Measurements from ENCODE around the gene IL22RA2. TPM values are rescaled to one million over a fixed set of nuclear protein-coding genes. Genes with fewer than 3 reads are reported as not detected.

Gene IL22RA2
- polyA plus RNA-seq, 4 donors = not detected

DNA sequence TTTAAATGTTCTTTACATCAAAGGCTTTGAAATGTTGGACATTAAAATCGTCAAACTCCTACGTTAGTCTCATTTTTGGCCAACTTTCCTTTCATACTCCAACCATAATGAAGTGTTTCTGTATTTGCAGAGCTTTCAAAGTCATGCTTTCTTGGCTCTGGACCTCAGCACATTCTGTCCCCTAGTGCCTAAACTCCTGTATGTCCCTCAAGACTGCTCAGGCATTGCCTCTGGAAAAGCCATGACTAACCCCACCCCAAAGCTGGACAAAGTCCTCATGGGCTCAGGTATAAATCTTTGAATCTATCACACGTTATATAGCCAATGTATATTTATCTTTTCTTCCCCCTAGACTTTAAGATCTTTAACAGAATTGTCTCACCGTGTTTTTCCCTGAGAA is 26.8 kb upstream of the IL22RA2 start:
- DNase-seq (ENCODE audit: low read depth in 4 of 4, low spot score in 3 of 4) = no peak

DNA sequence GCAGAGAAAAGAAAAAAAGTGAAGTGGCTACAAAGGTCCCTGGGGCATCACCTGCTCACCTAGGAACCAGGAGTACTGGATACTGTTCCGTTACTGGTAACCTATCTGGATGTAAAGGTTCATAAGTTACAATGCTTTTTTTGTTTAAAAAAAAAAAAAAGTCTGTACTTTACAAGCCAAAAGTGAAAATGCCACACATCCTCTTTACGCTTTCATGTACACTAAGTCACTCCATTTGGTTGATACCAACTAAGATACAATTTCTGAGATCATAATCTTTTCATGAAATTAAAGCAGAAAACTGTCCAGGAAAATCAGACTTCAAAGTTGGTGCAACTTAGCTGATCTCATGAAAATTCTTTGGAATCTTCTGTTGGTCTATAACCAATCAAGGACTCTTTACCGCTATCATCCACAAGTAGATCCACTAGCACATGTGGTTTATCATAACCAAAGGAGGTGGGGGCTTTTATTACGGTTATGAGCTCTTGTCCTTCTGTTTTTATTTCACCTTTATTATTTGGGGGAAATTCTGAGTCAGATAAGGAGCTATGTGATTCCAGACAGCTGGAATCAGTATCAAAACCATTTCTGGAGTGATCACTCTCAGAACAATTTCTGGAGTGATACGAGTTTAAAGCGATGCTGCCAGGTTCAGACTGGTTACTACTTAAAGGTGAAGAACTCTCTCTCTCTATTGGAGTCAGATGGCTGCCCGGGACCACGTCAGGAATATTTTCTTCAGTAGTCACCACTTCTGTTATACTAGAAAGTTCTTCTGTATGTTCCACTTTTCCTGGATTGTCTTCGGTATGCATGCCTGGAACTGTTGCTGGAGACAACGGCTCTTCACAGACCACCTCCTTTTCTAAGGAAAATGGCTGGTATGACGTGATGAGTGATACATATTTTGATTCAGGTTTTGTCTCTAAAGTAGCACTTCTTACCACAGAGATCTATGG is 24.5 kb upstream of the IL22RA2 start:
- no peak for DNase-seq (ENCODE audit: low read depth in 4 of 4, low spot score in 3 of 4)

DNA sequence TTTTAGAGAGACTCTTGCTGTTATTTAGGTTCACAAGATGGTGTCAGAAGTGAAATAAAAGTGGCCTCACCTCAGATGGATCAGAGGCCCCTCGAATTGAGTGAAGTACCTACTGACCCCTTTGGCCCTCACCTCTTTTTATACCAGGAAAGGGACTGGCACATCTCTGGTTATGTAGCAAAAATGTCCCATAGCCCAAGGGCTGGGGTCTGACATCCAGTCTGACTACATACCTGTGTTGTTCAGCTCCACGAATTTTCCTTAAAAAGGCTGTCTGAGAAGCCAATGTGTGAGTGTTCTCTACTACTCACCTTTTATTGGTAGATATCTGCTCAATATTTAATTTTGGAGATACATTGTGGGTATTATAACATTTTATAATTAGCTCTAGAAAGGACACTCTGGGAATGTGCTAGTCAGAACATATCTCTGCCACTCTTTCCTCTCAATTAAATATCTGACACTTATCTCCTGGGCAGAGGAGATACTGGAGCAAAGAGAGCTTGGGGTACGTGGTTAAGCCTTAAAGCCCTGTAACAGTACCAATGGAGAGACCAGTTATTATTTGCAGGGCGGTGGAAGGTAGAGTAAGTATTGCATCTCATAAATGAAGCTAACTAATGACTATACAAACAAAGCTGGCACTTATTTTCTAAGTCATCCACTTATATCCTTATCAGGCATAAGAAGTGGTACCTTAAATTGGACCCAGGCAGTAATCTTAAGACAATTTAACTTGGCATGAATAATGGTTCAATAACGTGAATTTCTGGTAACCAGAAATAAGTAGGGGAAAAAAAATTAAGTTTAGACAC is 20.0 kb upstream of the IL22RA2 start:
- no peak for DNase-seq (ENCODE audit: low read depth in 4 of 4, low spot score in 3 of 4)

DNA sequence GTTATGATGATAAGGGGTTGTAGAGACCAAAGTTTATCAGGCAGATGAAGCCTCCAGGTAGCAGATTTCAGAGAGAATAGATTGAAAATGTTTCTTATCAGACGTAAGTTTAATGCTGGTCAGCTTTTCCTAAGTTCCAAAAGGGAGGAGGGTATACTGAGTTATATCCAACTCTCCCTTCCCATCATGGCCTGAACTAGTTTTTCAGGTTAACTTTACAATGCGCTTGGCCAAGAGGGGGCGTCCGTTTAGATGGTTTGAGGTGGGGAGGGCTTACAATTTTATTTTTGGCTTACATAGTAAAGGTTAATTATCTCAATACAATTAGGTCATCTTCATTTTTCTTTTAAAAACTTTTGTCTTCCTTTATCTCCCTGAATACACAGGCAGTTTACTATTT is 19.4 kb upstream of the IL22RA2 start:
- no peak for DNase-seq (ENCODE audit: low read depth in 4 of 4, low spot score in 3 of 4)

DNA sequence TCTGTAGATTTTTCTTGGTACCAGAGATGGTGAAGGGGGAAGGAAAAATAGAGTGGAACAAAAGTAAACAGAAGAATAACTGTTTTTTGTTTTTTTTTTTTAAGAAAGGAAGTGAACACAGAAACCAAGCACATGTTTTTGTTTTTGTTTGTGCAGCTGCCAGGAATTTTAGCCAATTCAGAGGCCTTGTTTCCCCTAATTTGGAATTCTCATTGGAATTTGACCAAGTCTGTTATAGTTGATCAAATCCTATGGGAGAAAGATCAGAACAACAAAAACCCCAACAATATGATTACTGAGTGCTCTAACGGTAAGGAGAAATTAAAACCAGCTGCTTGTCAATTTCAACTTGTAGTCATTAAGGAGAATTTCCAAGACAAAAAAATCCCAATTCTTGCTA is 18.2 kb upstream of the IL22RA2 start:
- DNase-seq (ENCODE audit: low read depth in 4 of 4, low spot score in 3 of 4) = peak in 1 of 4 donors; percentile 6

DNA sequence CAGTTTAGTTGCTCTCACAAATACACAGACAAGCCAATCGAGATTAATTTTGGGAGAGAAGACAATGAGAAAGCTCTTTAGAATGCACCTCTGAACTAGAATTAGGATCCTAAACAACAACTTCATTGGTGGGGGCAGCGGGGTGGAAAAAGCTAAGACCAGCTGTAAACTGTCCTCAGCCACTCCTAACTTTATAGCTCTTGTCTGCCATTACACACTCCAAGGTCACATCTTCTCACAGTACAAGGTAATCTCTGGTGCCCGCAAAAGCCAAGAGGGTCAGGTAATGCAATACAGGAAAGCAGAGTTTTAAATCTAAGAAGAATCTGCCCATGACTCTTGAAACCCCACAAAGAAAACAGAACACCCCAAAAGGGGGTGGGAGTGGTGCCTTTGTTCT is 17.8 kb upstream of the IL22RA2 start:
- no peak for DNase-seq (ENCODE audit: low read depth in 4 of 4, low spot score in 3 of 4)

DNA sequence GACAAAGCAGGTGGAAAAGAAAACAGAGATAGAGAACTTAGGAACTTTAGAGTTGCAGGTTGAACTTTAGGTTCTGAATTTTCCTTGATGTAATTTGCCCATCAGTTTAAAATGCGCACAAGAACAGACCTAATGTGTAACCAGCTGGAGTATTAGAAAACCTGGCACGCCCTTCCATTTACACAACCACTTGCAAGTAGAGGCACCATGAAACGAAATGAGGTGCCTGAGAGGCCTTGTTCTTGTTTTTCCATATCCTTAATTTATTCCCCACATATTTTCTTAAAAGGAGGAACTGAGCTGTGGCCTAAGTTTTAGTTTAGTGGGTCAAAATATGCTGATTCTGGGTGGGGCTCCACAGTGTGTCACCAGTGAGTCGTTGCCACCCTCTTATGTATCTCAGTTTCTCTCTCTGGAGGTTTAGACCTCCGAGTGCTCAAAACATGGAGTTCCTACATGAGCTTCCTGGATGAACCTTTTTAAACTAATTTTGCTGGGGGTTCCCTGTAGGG is 17.2 kb upstream of the IL22RA2 start:
- no peak for DNase-seq (ENCODE audit: low read depth in 4 of 4, low spot score in 3 of 4)

DNA sequence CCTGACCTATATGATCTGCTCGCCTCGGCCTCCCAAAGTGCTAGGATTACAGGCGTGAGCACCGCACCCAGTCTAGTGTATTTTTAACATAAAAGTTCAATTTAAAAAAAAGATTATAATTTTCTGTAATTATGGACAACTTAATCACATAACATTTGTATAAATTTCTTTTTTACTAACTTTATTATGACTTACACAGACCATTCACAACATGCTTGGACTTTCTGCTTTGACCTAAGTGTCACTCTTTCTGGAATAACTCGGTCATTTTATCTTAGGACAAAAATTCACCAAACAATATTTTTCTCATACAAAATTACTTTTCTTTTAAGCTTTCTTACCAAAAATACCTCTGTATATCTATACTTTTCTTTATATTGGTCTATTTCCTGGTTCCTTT is 15.4 kb upstream of the IL22RA2 start:
- DNase-seq (ENCODE audit: low read depth in 4 of 4, low spot score in 3 of 4) = no peak

DNA sequence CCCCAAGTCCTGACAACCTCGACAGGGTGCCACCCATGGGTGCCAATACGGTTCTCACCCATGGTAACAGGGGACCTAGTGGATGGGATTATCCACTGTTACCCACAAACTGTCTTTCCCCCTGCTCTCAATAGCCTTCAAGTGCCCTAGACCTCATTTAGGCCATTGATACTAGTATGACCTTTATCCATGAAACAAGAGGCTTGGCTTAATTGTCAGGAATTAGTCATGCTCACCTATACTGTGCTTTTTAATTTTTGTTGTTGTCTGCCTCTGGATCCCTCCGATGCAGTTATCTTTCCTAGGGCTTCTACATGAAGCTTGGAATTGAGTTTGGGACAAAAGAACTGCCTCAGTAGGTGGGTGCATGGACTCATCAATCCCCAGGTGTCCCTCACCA is 11.8 kb upstream of the IL22RA2 start:
- DNase-seq (ENCODE audit: low read depth in 4 of 4, low spot score in 3 of 4) = no peak

DNA sequence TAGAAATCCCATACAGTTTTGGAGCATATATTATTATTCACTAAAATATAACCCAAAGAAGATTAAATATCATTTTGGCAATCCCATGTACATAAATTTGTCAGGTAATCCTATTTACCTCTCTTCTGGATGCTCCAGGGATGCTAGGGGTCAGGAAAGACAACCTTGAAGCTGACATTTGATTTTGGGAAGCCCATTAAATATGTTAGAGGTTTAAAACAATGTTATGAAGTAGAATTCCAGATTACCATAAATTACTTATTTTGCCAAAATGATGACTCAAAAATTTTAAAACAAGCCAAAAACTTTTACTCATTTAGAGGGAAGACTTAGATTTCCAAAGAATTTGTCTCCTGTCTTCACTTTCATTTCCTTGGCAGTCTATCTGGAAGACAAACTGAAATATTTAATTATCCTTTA is 9.2 kb upstream of the IL22RA2 start:
- no peak for DNase-seq (ENCODE audit: low read depth in 4 of 4, low spot score in 3 of 4)

DNA sequence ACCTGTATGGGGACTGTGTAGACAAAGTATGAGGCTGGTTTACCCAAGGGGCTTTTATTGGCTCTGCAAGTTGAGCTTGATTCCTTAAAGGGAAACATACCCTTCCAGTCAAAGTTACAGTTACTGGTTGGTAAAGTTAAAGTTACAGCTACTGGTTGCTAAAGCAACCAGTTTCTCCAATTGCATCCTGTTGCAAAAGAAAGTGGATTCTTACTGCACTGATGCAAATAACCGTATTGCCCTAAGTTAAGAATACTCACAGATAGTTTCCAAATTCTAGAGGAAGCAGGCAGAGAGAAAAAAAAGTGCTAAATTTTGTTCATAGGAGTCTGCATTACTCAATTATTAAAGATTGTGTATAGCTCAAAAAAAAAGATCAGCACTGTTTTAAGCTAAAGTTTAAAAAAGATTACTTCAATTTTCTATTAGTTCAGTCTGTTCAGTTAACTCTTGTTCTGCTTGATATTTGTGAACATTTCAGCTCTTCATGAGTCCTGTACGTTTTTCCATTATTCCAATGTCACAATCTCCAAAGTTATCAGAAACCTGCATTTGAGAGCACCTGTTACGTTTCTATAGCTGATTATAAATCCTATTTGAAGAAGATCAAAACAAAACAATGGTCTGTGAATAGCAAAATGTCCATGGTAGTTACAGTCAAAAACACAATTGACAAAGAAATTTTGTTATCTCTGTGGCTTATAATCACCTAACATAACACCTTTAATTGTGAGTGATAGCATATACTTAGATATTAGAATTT is 8.6 kb upstream of the IL22RA2 start:
- no peak for DNase-seq (ENCODE audit: low read depth in 4 of 4, low spot score in 3 of 4)

DNA sequence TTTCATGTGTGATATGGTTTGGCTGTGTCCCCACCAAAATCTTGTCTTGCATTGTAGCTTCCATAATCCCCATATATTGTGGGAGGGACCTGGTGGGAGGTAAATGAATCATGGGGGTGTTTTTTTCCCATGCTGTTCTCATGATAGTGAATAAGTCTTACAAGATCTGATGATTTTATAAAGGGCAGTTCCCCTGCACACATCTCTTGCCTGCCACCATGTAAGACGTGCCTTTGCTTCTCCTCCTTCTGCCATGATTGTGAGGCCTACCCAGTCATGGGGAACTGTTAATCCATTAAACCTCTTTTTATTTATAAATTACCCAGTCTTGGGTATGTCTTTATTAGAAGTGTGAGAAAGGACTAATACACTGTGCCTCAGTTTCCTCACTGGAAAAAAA is 4.2 kb upstream of the IL22RA2 start:
- no peak for DNase-seq (ENCODE audit: low read depth in 4 of 4, low spot score in 3 of 4)

DNA sequence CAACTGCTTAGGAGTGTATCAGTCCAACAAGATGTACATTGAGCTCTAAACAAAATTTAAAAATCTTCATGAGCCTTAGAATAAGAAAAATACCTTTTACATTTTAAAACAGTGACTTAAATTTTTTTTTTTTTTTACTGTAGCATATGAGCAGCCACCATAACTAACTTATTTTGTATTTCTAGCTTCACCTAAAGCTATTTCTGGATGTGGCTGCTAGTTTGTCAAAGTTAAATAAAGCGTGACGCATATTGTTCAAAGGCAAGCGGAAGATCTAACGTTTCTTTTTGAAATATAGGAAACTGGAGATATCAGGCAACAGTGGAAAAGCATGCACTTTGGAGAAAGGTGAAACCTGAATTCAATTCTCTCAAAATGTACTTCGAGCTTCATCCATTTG is 3.3 kb upstream of the IL22RA2 start:
- no peak for DNase-seq (ENCODE audit: low read depth in 4 of 4, low spot score in 3 of 4)

DNA sequence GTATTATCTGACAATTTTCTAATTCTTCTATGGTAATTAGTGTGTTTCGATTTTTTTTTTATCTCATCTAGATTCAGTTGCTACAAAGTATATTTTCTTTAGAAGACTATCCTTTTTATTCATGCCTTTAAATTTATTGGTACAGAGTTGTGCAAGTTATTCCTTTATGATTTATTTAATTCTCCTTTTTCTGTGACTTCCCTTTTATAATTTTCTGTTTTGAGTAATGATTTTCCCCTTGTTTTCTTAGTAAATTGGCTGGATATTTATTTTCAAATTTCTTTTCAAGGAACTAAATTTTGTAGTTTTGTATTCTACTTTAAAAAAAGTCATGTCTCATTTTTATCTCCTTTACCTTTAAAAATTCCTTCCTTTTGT is 2.4 kb upstream of the IL22RA2 start:
- no peak for DNase-seq (ENCODE audit: low read depth in 4 of 4, low spot score in 3 of 4)

DNA sequence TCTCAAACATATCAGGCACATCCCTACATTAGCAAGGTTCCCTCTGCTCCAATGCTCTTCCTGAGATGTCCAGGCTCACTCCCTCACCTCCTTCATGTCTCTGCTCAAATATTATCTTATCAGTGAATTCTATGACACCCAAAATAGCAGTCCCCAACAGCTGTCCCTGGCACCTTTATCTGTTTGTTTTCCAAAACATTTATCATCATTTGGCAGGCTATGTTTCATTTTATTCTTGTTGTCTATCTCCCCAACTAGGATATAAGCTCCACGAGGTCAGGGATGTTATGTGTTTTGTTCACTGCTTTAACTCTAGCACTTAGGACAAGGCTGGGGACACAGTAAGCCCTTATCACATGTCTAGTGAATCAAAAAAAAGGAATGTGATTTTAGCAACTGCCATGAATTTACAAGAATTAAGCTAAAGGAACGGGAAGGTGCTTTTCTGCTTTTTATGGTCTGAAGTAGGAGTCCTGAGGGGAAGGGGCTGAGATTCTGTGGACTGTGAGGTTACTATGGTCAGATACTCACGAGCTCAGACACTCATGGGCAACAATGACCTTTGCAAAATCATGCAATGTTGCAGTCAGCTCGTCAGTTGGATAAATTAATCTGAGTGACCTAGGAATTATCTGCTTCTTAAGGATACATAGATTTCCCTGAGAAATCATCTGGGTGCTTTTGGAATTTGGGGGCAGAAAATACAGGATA is 1.9 kb upstream of the IL22RA2 start:
- no peak for DNase-seq (ENCODE audit: low read depth in 4 of 4, low spot score in 3 of 4)

DNA sequence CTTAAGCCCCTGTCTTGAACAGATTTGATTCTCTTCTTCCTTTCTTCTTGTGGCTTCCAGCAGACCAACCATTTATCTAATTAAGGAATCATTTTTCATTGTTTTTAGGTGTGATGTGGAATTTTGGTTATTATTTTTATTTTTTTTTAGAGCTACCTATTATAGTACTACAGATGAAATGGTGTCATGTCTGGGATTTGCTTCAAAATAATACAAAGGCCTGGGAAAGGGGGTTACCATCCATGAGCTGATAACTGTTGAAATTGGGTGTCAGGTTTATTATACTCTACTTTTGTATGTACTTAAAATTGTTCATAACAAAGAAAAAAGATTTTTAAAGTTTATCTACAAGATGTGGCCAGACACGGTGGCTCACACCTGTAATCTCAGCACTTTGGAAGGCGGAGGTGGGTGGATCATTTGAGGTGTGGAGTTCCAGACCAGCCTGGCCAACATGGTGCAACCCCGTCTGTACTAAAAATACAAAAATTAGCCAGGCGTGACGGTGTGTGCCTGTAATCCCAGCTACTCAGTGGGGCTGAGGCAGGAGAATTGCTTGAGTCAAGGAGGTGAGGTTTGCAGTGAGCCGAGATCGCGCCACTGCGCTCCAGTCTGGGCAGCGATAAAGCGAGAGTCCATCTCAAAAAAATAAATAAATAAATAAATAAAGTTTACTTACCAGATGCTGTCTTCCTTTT is 561 bp downstream of the IL22RA2 start:
- DNase-seq (ENCODE audit: low read depth in 4 of 4, low spot score in 3 of 4) = no peak

DNA sequence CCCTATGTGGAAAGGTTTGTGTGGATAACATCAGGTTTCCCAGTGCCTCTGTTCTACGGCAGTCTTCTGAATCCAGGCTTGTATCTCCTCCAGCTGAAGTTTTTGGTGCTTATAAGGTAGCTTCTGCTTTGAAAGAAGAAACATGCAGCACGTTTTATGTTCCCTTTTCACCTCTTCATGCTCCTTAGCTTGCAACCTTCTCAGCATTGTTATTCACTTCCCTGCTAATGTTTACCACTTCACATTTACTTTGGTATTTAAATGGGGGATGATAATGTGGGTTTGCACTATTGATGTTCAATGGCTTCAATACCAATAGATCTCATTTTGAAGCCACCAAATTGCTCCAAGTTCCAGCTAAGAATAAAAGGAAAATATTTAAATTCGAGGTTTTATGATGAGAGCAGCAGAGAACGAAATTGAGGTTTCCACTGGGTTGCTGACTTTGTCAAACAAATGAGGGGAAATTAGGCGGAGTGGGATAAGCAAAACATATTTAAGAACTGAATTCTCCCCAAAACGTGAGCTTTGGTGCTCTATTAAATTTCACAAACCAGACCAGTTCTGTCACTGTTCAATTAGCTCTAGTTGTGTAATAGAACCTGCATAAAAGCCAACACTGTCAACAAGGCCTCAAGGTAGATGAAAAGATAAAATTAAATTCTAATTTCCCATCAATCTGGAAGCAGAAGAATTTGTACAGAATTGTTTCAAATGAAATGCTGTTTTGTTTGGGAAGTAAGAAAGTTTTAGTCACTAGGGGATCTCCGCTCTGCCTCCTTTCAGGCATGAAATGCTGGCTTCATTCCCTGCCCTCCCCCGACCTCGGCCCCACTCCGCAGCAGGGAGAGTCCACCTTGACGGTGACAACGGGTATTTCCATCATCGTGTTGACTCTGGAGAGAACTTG is 1.4 kb downstream of the IL22RA2 start:
- DNase-seq (ENCODE audit: low read depth in 4 of 4, low spot score in 3 of 4) = no peak

DNA sequence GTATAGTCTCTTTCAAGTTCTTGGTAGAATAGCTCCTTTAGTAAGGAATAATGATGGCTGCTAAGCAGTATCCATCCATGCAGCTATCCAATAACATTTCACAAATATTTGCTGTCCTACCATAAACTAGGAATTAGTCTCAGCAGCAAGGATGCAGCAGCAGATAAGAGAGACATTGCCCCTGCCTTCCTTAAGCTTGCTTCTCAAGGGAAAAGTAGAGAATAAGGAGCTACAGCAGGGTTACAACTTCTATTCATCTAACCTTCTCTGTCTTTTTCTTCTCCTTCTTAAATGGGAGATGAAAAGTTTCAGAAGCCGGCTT is 2.4 kb downstream of the IL22RA2 start:
- no peak for DNase-seq (ENCODE audit: low read depth in 4 of 4, low spot score in 3 of 4)
